Astrocyte (in vitro differentiated cells and primary cell): Measurements from ENCODE around the gene HSFY1.
"Not testable (repeated sequence)": the region's sequence is repeated elsewhere in the genome, so short reads cannot be mapped to it uniquely, and the experiment has no call there.

Experiments
- CTCF ChIP-seq: IDR thresholded peaks from 2 replicates; pipeline ENCODE4 v1.5.1; 2011; ENCODE audit warnings: low read depth, mild to moderate bottlenecking, inconsistent platforms, low read length, moderate library complexity; ENCODE audit not compliant: insufficient read depth
- EZH2 ChIP-seq: IDR thresholded peaks from 2 replicates; pipeline ENCODE4 v1.6.1; 2012; ENCODE audit warnings: mild to moderate bottlenecking, low read length, inconsistent platforms; ENCODE audit not compliant: insufficient read depth

- TF ChIP-seq CTCF, EZH2: not testable (repeated sequence)
Measured at GRCh38 chrY:18504266-18504665, 42.3 kb upstream of the HSFY1 start.
